SJCRH30 (cell line): ENCODE data around the gene PLA2G15. TPM values are rescaled to one million over a fixed set of nuclear protein-coding genes. Genes with fewer than 3 reads are reported as not detected.

Experiments used
- DNase-seq, 2 experiments: peaks; one replicate each; pipeline ENCODE4 v3.0.0-alpha.2; 2015 to 2020
- H3K27ac ChIP-seq: fragments of 250-450 bp; sonication (Bioruptor Pico); 2 replicates; pipeline ENCODE4 v1.5.1; 2020; ENCODE audit warnings: mild to moderate bottlenecking, moderate library complexity
- H3K27me3 ChIP-seq: fragments of 250-450 bp; sonication (Bioruptor Pico); 2 replicates; pipeline ENCODE4 v1.5.1; 2020; ENCODE audit warnings: mild to moderate bottlenecking, moderate library complexity
- H3K36me3 ChIP-seq: fragments of 250-450 bp; sonication (Bioruptor Pico); 2 replicates; pipeline ENCODE4 v1.5.1; 2020; ENCODE audit warnings: mild to moderate bottlenecking, moderate library complexity
- H3K4me1 ChIP-seq: fragments of 250-450 bp; sonication (Bioruptor Pico); 2 replicates; pipeline ENCODE4 v1.5.1; 2020; ENCODE audit warnings: mild to moderate bottlenecking, moderate library complexity
- H3K4me3 ChIP-seq: fragments of 250-450 bp; sonication (Bioruptor Pico); 2 replicates; pipeline ENCODE4 v1.5.1; 2020; ENCODE audit warnings: mild to moderate bottlenecking, moderate library complexity
- H3K9me3 ChIP-seq: fragments of 250-450 bp; sonication (Bioruptor Pico); replicated peaks from 2 replicates; pipeline ENCODE4 v1.5.1; 2020; ENCODE audit warnings: mild to moderate bottlenecking, moderate library complexity
- total RNA-seq: library from RNA; depleted of rRNA; stranded (reverse); fragments of >200 nt; shearing (Covaris generic); gene quantifications from 2 replicates; pipeline ENCODE4 v1.2.3, GENCODE V29; 2014

PLA2G15 gene
- total RNA-seq, 1 experiment from 2014 or later: 9.0 TPM

- Histone ChIP-seq H3K36me3 (no peaks in the 10 kb centered on the region; the same call in 1 of the 2 replicates), H3K27me3 (no peaks in the 10 kb centered on the region), H3K4me1 (no peaks in the 10 kb centered on the region), H3K27ac (no peak overlapping the region), H3K4me3 (no peak overlapping the region), H3K9me3 (no peaks in the 10 kb centered on the region)
- no peak for DNase-seq
Observed at GRCh38 chr16:68236137-68236825, 8.9 kb upstream of the PLA2G15 start.

GRCh38 chr16:68236826-68237242 is 8.3 kb upstream of the PLA2G15 start:
- no peaks in the 10 kb centered on the region; the same call in 1 of the 2 replicates for H3K36me3 ChIP-seq
- H3K4me3 ChIP-seq: peak overlapping the region; percentile 63
- H3K27me3 ChIP-seq: no peaks in the 10 kb centered on the region
- no peaks in the 10 kb centered on the region for H3K9me3 ChIP-seq
- no peak for DNase-seq
- H3K4me1 ChIP-seq: no peaks in the 10 kb centered on the region
- peak overlapping the region; percentile 82 for H3K27ac ChIP-seq

- Histone ChIP-seq H3K36me3 (no peaks in the 10 kb centered on the region; the same call in 1 of the 2 replicates), H3K4me3 (peak overlapping the region; percentile 63), H3K4me1 (no peaks in the 10 kb centered on the region), H3K27me3 (no peaks in the 10 kb centered on the region), H3K27ac (peak overlapping the region; percentile 82), H3K9me3 (no peaks in the 10 kb centered on the region)
- peak; percentile 95 to 97 for DNase-seq
Observed at GRCh38 chr16:68237243-68238028, 7.7 kb upstream of the PLA2G15 start.

- Histone ChIP-seq H3K36me3 (no peaks in the 10 kb centered on the region; the same call in 1 of the 2 replicates), H3K27ac (peak overlapping the region; percentile 82), H3K4me3 (peak overlapping the region; percentile 63), H3K4me1 (no peaks in the 10 kb centered on the region), H3K27me3 (no peaks in the 10 kb centered on the region), H3K9me3 (no peaks in the 10 kb centered on the region)
- DNase-seq: no peak
Observed at GRCh38 chr16:68238029-68238345, 7.2 kb upstream of the PLA2G15 start.

GRCh38 chr16:68242085-68242484 is 3.1 kb upstream of the PLA2G15 start:
- DNase-seq: no peak
- H3K9me3 ChIP-seq: no peaks in the 10 kb centered on the region
- H3K4me1 ChIP-seq: no peaks in the 10 kb centered on the region
- no peaks in the 10 kb centered on the region for H3K36me3 ChIP-seq
- no peaks in the 10 kb centered on the region for H3K27me3 ChIP-seq
- H3K4me3 ChIP-seq: no peak overlapping the region
- no peak overlapping the region for H3K27ac ChIP-seq

GRCh38 chr16:68242926-68243858 is 2.0 kb upstream of the PLA2G15 start:
- H3K9me3 ChIP-seq: no peaks in the 10 kb centered on the region
- no peaks in the 10 kb centered on the region for H3K27me3 ChIP-seq
- DNase-seq: no peak
- H3K36me3 ChIP-seq: no peaks in the 10 kb centered on the region
- no peak overlapping the region for H3K27ac ChIP-seq
- H3K4me1 ChIP-seq: no peaks in the 10 kb centered on the region
- H3K4me3 ChIP-seq: no peak overlapping the region

DNA sequence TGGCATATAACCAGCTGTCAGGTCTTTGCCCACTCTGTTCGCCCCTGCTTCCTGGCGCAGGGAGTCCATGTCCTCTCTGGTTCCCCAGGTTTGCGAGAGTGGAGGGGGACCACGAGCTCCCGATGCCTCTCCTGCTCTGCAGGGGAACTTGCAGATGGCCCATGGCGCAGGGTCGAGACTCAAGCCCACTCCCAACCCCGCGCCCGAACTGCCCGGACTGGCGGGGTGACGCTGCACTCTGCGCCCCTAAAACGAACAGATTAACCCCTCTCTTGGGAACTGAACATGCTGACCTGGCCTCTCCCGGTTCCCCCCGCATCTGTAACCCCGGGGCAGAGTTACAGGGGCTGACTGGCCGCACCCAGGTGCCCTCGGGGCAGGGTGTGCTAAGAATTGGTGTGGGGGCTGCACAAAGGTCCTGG is 681 bp upstream of the PLA2G15 start:
- Histone ChIP-seq H3K9me3 (no peaks in the 10 kb centered on the region), H3K4me1 (no peaks in the 10 kb centered on the region), H3K36me3 (no peaks in the 10 kb centered on the region), H3K27ac (no peak overlapping the region), H3K27me3 (no peaks in the 10 kb centered on the region), H3K4me3 (peak overlapping the region; percentile 71)
- DNase-seq: no peak

DNA sequence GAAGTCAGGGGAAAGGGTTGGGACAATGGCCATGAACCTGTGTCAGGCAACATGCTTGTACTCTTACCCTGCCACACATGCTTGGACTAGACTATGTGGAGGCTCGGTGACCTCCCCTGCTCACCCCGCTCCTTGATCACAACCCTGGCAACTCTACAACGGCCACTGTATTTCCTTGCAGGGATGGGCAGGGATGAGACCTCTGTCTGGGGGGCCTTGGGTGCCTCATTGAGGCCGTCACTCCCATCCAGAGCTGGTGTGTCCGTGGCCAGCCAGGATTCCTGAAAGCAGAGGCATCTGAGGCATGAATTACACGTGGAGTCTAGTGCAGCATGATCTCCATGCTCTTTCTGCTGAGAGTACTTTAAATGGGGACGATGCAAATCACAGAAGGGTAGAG is 948 bp downstream of the PLA2G15 start:
- no peaks in the 10 kb centered on the region for H3K4me1 ChIP-seq
- no peaks in the 10 kb centered on the region for H3K27me3 ChIP-seq
- H3K27ac ChIP-seq: no peak overlapping the region
- no peak for DNase-seq
- H3K4me3 ChIP-seq: no peak overlapping the region; the same call in 1 of the 2 replicates
- no peaks in the 10 kb centered on the region for H3K36me3 ChIP-seq
- H3K9me3 ChIP-seq: no peaks in the 10 kb centered on the region

DNA sequence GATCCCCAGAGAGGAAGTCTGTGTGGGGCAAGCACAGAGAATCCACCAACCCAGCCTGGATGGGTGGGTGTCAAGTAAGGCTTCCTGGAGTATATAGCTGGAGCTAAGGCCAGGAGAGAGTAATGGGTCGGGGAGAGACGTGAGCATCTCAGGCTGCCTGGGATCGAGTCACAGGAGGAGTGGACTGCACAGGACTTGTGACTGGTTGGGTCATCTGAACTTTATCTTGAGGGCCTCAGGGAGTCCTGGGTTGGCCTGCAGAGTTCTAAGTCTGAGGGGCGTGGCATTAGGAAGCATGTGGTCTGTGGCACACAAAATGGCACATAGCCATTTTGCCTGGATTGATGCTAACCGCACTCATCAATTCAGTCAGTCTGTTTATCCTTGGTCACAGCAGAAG is 1.5 kb downstream of the PLA2G15 start:
- Histone ChIP-seq H3K27ac (no peak overlapping the region), H3K4me1 (no peaks in the 10 kb centered on the region), H3K36me3 (no peaks in the 10 kb centered on the region), H3K4me3 (no peak overlapping the region), H3K9me3 (no peaks in the 10 kb centered on the region), H3K27me3 (no peaks in the 10 kb centered on the region)
- DNase-seq: no peak

GRCh38 chr16:68247400-68247799 is 2.2 kb downstream of the PLA2G15 start:
- Histone ChIP-seq H3K4me3 (no peak overlapping the region), H3K27ac (no peak overlapping the region), H3K27me3 (no peaks in the 10 kb centered on the region), H3K36me3 (no peaks in the 10 kb centered on the region), H3K9me3 (no peaks in the 10 kb centered on the region), H3K4me1 (no peaks in the 10 kb centered on the region)
- DNase-seq: no peak

GRCh38 chr16:68247932-68248331 is 2.8 kb downstream of the PLA2G15 start:
- no peaks in the 10 kb centered on the region for H3K36me3 ChIP-seq
- no peak overlapping the region for H3K27ac ChIP-seq
- no peak for DNase-seq
- H3K9me3 ChIP-seq: no peaks in the 10 kb centered on the region
- H3K4me3 ChIP-seq: no peak overlapping the region
- no peaks in the 10 kb centered on the region for H3K27me3 ChIP-seq
- H3K4me1 ChIP-seq: no peaks in the 10 kb centered on the region

DNA sequence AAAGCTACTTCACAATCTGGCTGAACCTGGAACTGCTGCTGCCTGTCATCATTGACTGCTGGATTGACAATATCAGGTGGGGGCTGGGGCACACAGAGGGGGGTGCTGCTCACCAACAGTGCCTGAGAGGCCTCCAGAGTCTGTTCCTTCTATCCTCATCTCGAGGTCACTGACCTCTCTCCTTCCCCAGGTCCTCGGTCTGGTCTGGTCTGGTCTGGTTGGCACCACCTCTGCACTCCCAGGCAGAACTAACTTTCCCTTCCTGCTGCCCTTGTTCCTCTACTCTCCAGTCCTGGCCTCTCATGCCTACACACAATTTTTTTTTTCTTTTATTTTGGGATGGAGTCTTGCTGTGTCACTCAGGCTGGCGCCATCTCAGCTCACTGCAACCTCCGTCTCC is 4.2 kb downstream of the PLA2G15 start:
- Histone ChIP-seq H3K36me3 (no peaks in the 10 kb centered on the region), H3K4me3 (no peak overlapping the region), H3K27me3 (no peaks in the 10 kb centered on the region), H3K4me1 (no peaks in the 10 kb centered on the region), H3K9me3 (no peaks in the 10 kb centered on the region), H3K27ac (no peak overlapping the region)
- DNase-seq: no peak

DNA sequence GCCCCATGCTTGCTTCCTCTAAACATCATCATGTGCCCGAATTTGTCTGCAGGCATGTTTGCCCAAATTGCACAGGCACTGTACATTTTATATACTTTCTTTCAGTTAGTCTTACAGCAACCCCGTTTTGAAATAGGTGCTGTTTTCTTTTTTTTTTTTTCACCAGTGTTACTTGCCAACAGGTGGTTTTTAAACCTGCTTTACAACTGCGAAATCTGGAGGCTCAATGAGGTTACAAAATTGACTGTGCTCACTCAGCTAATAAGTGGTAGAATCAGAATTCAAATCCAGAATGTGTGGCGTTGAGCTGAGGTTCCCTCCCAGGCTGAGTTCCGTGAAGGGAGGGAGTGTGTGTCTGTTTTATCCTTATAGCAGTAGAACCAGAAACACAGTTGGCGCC is 5.8 kb downstream of the PLA2G15 start:
- Histone ChIP-seq H3K4me3 (no peak overlapping the region), H3K27me3 (no peaks in the 10 kb centered on the region), H3K27ac (no peak overlapping the region), H3K36me3 (no peaks in the 10 kb centered on the region), H3K4me1 (no peaks in the 10 kb centered on the region), H3K9me3 (no peaks in the 10 kb centered on the region)
- no peak for DNase-seq

DNA sequence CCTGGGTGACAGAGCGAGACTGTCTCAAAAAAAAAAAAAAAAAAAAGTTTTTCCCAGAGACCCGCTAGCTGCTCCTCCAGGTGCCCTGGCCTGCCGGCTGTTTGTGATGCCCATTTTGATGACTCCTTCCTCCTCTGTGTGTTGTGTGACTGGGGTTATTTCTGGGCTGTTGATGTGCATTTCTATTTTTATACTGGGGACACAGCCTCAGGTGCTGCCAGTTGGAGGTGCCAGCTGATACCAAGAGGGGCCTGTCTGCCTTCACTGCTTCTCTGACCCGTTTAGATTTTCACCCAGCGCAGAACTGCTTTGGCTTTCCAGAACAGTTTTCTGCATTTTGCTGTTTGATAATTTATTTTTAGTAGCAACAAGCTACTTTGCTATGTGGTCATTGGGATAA is 6.7 kb downstream of the PLA2G15 start:
- no peak for DNase-seq
- Histone ChIP-seq H3K9me3 (no peaks in the 10 kb centered on the region), H3K4me1 (no peaks in the 10 kb centered on the region), H3K4me3 (no peak overlapping the region), H3K36me3 (no peaks in the 10 kb centered on the region), H3K27me3 (no peaks in the 10 kb centered on the region), H3K27ac (no peak overlapping the region)

DNA sequence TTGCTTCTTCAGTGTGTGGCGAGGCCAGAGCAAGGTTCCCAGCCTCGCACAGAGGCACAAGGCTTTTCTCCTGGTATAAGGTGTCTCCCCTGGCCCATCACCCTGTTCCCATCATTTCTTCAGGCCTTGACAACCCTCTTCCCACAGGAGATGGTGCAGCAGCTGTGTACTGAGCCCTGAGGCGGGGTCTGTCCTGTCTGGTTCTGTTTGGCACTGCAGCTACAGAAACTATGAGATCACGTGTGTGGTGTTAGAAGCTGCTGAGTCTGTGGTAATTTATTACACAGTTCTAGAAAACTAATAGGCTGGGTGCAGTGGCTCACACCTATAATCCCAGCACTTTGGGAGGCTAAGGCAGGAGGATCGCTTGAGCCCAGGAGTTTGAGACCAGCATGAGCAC is 7.2 kb downstream of the PLA2G15 start:
- no peaks in the 10 kb centered on the region for H3K9me3 ChIP-seq
- no peaks in the 10 kb centered on the region for H3K36me3 ChIP-seq
- no peak for DNase-seq
- H3K27me3 ChIP-seq: no peaks in the 10 kb centered on the region
- H3K4me1 ChIP-seq: no peaks in the 10 kb centered on the region
- no peak overlapping the region for H3K27ac ChIP-seq
- no peak overlapping the region for H3K4me3 ChIP-seq
